Ecto neural progenitor cell (in vitro differentiated cells): ENCODE measurements around the gene DNASE2.
"Not testable (repeated sequence)": the region's sequence is repeated elsewhere in the genome, so short reads cannot be mapped to it uniquely, and the experiment has no call there.

Experiments used
- DNase-seq: peaks from one replicate; pipeline ENCODE4 v3.0.0-alpha.2; 2018; ENCODE audit warnings: low spot score

DNASE2 gene

GRCh38 chr19:12864143-12864542 lies 17.1 kb downstream of the DNASE2 start:
- no peak for DNase-seq

GRCh38 chr19:12859546-12859945 lies 21.7 kb downstream of the DNASE2 start:
- DNase-seq, result no peak

GRCh38 chr19:12858041-12858928 lies 23.0 kb downstream of the DNASE2 start:
- DNase-seq, result no peak

GRCh38 chr19:12856653-12857052 lies 24.6 kb downstream of the DNASE2 start:
- no peak for DNase-seq

- peak; percentile 95 for DNase-seq
Observed at GRCh38 chr19:12847159-12848139, 33.8 kb downstream of the DNASE2 start.

- not testable (repeated sequence) for DNase-seq
Observed at GRCh38 chr19:12846613-12847012, 34.6 kb downstream of the DNASE2 start.

- no peak for DNase-seq
Observed at GRCh38 chr19:12843999-12844732, 37.1 kb downstream of the DNASE2 start.

GRCh38 chr19:12843328-12843727 lies 37.9 kb downstream of the DNASE2 start:
- DNase-seq, result no peak

GRCh38 chr19:12842511-12842910 lies 38.7 kb downstream of the DNASE2 start:
- no peak for DNase-seq

- peak; percentile 96 for DNase-seq
Observed at GRCh38 chr19:12841094-12841493, 40.2 kb downstream of the DNASE2 start.

GRCh38 chr19:12840091-12841079 lies 40.9 kb downstream of the DNASE2 start:
- peak; percentile 98 for DNase-seq

- no peak for DNase-seq
Observed at GRCh38 chr19:12838886-12839756, 42.1 kb downstream of the DNASE2 start.

GRCh38 chr19:12838182-12838885 lies 42.9 kb downstream of the DNASE2 start, which contains the start of gene MAST1:
Gene MAST1 (plus strand): TSS chr19:12838515. CDS start chr19:12838573, 58 bp downstream.
- DNase-seq, result peak; percentile 82

- DNase-seq, result no peak
Observed at GRCh38 chr19:12837225-12837624, 44.0 kb downstream of the DNASE2 start.

- no peak for DNase-seq
Observed at GRCh38 chr19:12836529-12836863, 44.8 kb downstream of the DNASE2 start.

- peak; percentile 67 for DNase-seq
Observed at GRCh38 chr19:12834976-12835757, 46.1 kb downstream of the DNASE2 start.

GRCh38 chr19:12834566-12834943 lies 46.7 kb downstream of the DNASE2 start, which contains the start of gene RTBDN:
Gene RTBDN (minus strand): TSS chr19:12834579. CDS start chr19:12829979, 4,600 bp downstream.
- DNase-seq, result no peak
